BJ (cell line): ENCODE data around the gene CHRNB4. TPM values are rescaled to one million over a fixed set of nuclear protein-coding genes. Genes with fewer than 3 reads are reported as not detected.

Source experiments
- CTCF ChIA-PET: fragments of 350-600 bp; formaldehyde crosslinking; extraction: SDS; loops from one replicate; lab custom pipeline; 2021; ENCODE audit warnings: antibody characterized with exemption, inconsistent platforms; lab: Yijun Ruan, JAX
- POLR2A ChIA-PET: fragments of 300-600 bp; sonication (Branson Sonifier 250); formaldehyde crosslinking; extraction: SDS; loops from one replicate; lab custom pipeline; 2021; ENCODE audit warnings: antibody characterized with exemption; lab: Charles Lee
- DNase-seq: peaks from one replicate; pipeline ENCODE4 v3.0.0-alpha.2; 2011; ENCODE audit warnings: low read depth
- H3K27me3 ChIP-seq: 2 replicates; pipeline ENCODE4 v1.6.0; 2011; ENCODE audit warnings: low read length; ENCODE audit not compliant: control insufficient read depth, insufficient read depth
- H3K36me3 ChIP-seq: 2 replicates; pipeline ENCODE4 v1.5.1; 2011; ENCODE audit warnings: low read length; ENCODE audit not compliant: control insufficient read depth, insufficient read depth
- H3K4me3 ChIP-seq: 2 replicates; pipeline ENCODE4 v1.5.1; 2011; ENCODE audit warnings: low read depth, mild to moderate bottlenecking, control low read depth, low read length
- CTCF ChIP-seq: IDR thresholded peaks from 2 replicates; pipeline ENCODE4 v1.5.1; 2011; ENCODE audit warnings: low read depth, mild to moderate bottlenecking, control low read depth, inconsistent platforms, low read length, moderate library complexity; ENCODE audit not compliant: insufficient read depth
- polyA plus RNA-seq: library from polyadenylated mRNA; depleted of rRNA; stranded (reverse); fragments of >200 nt; gene quantifications from 2 replicates; pipeline ENCODE4 v1.2.3, GENCODE V29; 2011

The CHRNB4 gene
- polyA plus RNA-seq, 1 experiment = not detected

- Histone ChIP-seq H3K36me3 (no peaks in the 10 kb centered on the region), H3K4me3 (no peak overlapping the region), H3K27me3 (peaks cover 28% of the 10 kb centered on the region)
- POLR2A ChIA-PET = no interaction called here
- DNase-seq = no peak
- TF ChIP-seq CTCF = no peak
- CTCF ChIA-PET = interaction anchor here (0.6 to 8.0 kb wide), 11 partner anchors 13 to 570 kb away, joined by 3 to 83 read pairs (median 4); no protein-coding TSS in a partner anchor
These were observed 21.7 kb downstream of the CHRNB4 start for GRCh38 chr15:78619022-78619950.

- peaks cover 26% of the 10 kb centered on the region for H3K27me3 ChIP-seq
- peak; percentile 79 for TF ChIP-seq CTCF
- ChIA-PET POLR2A (no interaction called here), CTCF (interaction anchor here (0.7 to 8.0 kb wide), 9 partner anchors 13 to 132 kb away, joined by 3 to 83 read pairs (median 4); no protein-coding TSS in a partner anchor)
- no peaks in the 10 kb centered on the region for H3K36me3 ChIP-seq
- no peak overlapping the region for H3K4me3 ChIP-seq
- peak; percentile 70 for DNase-seq
These were observed 22.5 kb downstream of the CHRNB4 start for GRCh38 chr15:78618490-78618934.

GRCh38 chr15:78618064-78618463 lies 22.9 kb downstream of the CHRNB4 start:
- TF ChIP-seq CTCF = no peak
- no peak for DNase-seq

GRCh38 chr15:78617516-78617915 lies 23.5 kb downstream of the CHRNB4 start:
- H3K36me3 ChIP-seq = no peaks in the 10 kb centered on the region
- no peak for DNase-seq
- H3K4me3 ChIP-seq = no peak overlapping the region
- ChIA-PET POLR2A (no interaction called here), CTCF (interaction anchor here (1.5 to 8.0 kb wide), 3 partner anchors 19 to 118 kb away, joined by 3 to 83 read pairs (median 7); no protein-coding TSS in a partner anchor)
- TF ChIP-seq CTCF = no peak
- peaks cover 25% of the 10 kb centered on the region for H3K27me3 ChIP-seq

More at GRCh38 chr15:78618064-78618463, 22.9 kb downstream of the CHRNB4 start:
- Histone ChIP-seq H3K4me3 (no peak overlapping the region), H3K27me3 (peaks cover 25% of the 10 kb centered on the region), H3K36me3 (no peaks in the 10 kb centered on the region)
- ChIA-PET CTCF (interaction anchor here (1.5 to 8.0 kb wide), 3 partner anchors 20 to 117 kb away, joined by 3 to 83 read pairs (median 7); no protein-coding TSS in a partner anchor), POLR2A (no interaction called here)

- DNase-seq = no peak
- ChIA-PET CTCF (interaction anchor here (1.8 to 8.0 kb wide), 3 partner anchors 13 to 92 kb away, joined by 5 to 83 read pairs (median 7); no protein-coding TSS in a partner anchor), POLR2A (no interaction called here)
- no peak for TF ChIP-seq CTCF
- Histone ChIP-seq H3K36me3 (no peaks in the 10 kb centered on the region), H3K27me3 (peaks cover 21% of the 10 kb centered on the region), H3K4me3 (no peak overlapping the region)
These were observed 23.9 kb downstream of the CHRNB4 start for GRCh38 chr15:78617076-78617475.
